H54 (cell line): Measurements from ENCODE around the gene EXOC4.

Experiments used
- DNase-seq: peaks from one replicate; pipeline ENCODE4 v3.0.0; 2011; ENCODE audit warnings: low spot score, mixed read lengths; ENCODE audit not compliant: insufficient read length
- FAIRE-seq: peaks from 3 replicates; lab custom pipeline; 2011; peaks lifted over from hg19 to GRCh38; lab: Jason Lieb, UNC
- POLR2A ChIP-seq: IDR thresholded peaks from 2 replicates; pipeline ENCODE4 v1.6.1; 2011; ENCODE audit warnings: low read depth, mild to moderate bottlenecking, low read length

Gene EXOC4

DNA sequence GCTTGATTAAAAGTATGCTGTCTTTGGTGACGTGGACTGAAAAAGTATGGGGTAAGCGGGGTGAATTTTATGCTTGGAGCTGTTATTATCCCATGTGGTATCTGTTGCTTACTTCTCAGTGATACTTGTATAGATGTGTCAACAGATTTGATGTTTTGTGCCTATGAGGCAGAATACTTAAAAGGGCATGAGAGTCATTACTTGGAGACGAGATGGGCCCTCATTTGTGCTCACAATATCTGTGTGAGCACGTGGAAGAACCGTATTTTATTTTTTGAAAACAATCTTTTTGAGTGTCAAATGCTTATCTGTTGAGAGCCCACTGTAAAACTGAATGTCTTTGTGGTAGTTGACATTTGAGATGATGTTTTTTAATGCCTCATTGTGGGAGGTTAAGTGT lies 281.9 kb downstream of the EXOC4 start:
- TF ChIP-seq POLR2A = no peak
- no peak for FAIRE-seq
- no peak for DNase-seq

GRCh38 chr7:133535308-133535707 lies 282.4 kb downstream of the EXOC4 start:
- DNase-seq = no peak
- FAIRE-seq = no peak
- no peak for TF ChIP-seq POLR2A

- no peak for DNase-seq
- no peak for TF ChIP-seq POLR2A
- no peak for FAIRE-seq
Observed at GRCh38 chr7:133536450-133536849, 283.6 kb downstream of the EXOC4 start.

- no peak for DNase-seq
- TF ChIP-seq POLR2A = no peak
- no peak for FAIRE-seq
Observed at GRCh38 chr7:133539016-133539415, 286.1 kb downstream of the EXOC4 start.

DNA sequence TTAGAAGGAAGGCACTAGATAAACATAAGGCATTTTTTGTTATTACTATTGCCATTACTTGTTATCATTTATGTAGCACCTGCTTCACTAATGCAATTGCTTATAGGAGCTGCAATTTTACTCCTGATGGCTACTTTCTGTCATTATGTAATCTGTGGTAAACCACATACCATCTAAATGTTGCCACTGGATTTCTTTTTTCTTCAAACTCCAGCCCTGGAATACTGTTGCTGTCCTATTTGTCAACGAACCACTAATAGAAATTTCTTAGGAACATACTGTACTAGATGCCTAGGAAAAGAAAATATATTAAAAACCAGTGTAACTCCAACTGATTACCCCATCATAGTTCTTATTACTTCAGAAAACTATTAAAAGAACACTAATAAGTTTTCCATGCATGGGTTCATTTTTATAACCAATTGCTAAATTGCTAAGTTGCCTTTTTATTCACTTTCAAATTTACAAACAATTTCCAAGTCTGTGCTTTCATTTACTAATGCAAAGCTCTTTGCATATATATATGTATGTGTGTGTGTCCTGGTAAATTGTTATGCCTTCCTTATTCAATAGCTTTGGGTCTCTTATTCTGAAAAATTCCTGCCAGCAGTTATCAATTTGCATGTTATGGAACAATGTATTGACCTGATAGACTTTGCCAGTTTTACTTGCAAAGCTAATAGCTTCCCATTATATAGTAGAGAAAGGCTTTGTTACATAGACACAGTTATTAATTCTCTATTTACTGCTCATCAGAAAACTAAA lies 287.4 kb downstream of the EXOC4 start:
- FAIRE-seq (peak; percentile 11), DNase-seq (no peak)
- TF ChIP-seq POLR2A = no peak

GRCh38 chr7:133542209-133542780 lies 289.4 kb downstream of the EXOC4 start:
- TF ChIP-seq POLR2A = no peak
- FAIRE-seq = no peak
- DNase-seq = no peak

DNA sequence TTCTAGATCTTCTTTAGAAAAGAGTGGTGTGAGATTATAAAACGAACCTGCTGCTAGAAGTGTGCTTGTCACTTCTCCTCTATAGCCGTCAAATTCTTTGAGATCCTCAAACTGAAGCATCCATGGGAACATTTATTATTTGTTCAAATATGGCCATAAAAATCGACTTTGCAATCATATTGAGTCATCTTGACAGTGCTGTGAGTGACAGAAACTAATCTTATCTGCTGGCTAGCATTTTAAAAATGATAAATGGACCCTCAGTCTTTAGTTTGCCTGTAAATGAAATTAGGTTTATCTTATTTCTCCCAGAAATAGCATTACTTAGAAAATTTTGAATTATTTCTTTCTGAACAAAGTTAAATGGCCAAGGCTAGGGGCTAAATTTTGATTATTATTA lies 290.8 kb downstream of the EXOC4 start:
- no peak for FAIRE-seq
- DNase-seq = no peak
- TF ChIP-seq POLR2A = no peak

GRCh38 chr7:133545618-133546017 lies 292.7 kb downstream of the EXOC4 start:
- no peak for TF ChIP-seq POLR2A
- DNase-seq = no peak
- peak; percentile 86 for FAIRE-seq

DNA sequence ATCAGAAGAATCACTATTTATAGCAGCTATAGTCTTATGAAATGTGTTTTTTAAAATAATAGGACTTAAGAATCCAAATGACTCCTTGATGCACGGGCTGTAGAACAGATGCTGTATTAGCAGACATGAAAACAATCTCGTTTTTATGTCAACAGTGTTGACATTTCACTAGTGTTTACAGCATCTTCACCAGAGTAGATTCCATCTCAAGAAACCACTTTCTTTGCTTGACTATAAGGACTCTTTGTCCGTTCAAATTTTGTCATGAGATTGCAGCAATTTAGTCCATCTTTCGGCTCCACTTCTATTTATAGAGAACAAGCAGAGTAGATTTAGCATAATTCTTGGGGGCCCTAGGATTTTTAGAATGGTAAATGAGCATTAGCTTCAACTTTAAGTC lies 295.1 kb downstream of the EXOC4 start:
- TF ChIP-seq POLR2A = no peak
- FAIRE-seq = peak; percentile 55
- no peak for DNase-seq

GRCh38 chr7:133549633-133550032 lies 296.8 kb downstream of the EXOC4 start:
- TF ChIP-seq POLR2A = no peak
- FAIRE-seq = no peak

DNA sequence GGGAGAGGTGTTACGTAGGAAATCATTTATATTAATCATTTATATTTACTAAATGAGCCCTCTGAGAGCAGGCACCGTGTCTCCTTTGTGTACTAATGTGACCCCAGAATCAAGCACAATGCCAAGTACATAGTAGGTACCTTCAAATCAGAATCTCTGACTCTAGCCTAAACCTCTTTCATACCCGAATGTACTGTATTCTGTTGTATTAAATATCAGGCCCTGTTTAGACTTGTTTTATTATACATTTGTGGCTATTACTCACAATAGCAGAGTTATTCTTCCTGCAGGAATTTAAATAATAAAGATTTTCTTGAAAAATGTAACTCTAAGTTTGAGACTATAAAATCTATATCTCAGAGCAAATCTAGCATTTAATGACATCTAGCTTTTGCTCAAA lies 297.3 kb downstream of the EXOC4 start:
- TF ChIP-seq POLR2A = no peak
- FAIRE-seq (no peak), DNase-seq (no peak)

More at GRCh38 chr7:133549633-133550032, 296.8 kb downstream of the EXOC4 start:
- no peak for DNase-seq

- no peak for DNase-seq
- no peak for TF ChIP-seq POLR2A
- FAIRE-seq = no peak
Observed at GRCh38 chr7:133550811-133551210, 297.9 kb downstream of the EXOC4 start.

GRCh38 chr7:133551466-133551865 lies 298.6 kb downstream of the EXOC4 start:
- no peak for DNase-seq
- no peak for FAIRE-seq
- TF ChIP-seq POLR2A = no peak

GRCh38 chr7:133552079-133552478 lies 299.2 kb downstream of the EXOC4 start:
- DNase-seq (no peak), FAIRE-seq (no peak)
- TF ChIP-seq POLR2A = no peak

DNA sequence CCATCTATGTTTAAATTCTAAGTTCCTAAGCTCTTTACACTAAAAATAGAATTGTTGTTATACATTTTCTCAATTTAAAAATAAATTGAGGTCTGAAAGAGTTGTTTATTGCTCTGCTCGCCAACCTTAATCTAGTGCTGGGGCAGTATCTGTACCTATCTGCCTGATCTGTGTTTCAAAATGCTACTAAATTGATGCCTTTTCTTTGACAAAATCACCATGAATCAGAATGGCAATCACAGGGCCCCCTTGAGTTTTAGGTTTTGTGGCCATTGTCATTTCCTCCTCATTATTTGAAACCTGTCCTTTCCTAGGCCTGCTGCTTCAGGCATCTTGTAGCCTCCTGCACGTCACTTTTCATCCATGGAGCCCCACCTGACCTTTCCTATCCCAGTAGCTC lies 301.5 kb downstream of the EXOC4 start:
- FAIRE-seq (no peak), DNase-seq (no peak)
- no peak for TF ChIP-seq POLR2A
